Measurements from ENCODE around the gene EVI2B.
A peak's percentile ranks its signal among the peaks of the same experiment; 100 is the strongest.
"Not testable (repeated sequence)": the region's sequence is repeated elsewhere in the genome, so short reads cannot be mapped to it uniquely, and the experiment has no call there.

The EVI2B gene

GRCh38 chr17:31313982-31314781, at the start of gene EVI2B:
TSS of gene EVI2B (minus strand) at chr17:31314054. CDS start at chr17:31305609, 8,445 bp downstream.
- no peak for DNase-seq

- no peak for DNase-seq
Observed at GRCh38 chr17:31357839-31358394, 44.1 kb upstream of the EVI2B start.

GRCh38 chr17:31357091-31357490, 43.2 kb upstream of the EVI2B start:
- no peak for DNase-seq

GRCh38 chr17:31355935-31356334, 42.1 kb upstream of the EVI2B start:
- no peak for DNase-seq

- no peak for DNase-seq
Observed at GRCh38 chr17:31349454-31349853, 35.6 kb upstream of the EVI2B start.

- DNase-seq, result not testable (repeated sequence)
Observed at GRCh38 chr17:31345191-31345747, 31.4 kb upstream of the EVI2B start.

GRCh38 chr17:31339906-31340661, 26.2 kb upstream of the EVI2B start:
- no peak for DNase-seq

GRCh38 chr17:31329221-31329620, 15.4 kb upstream of the EVI2B start:
- no peak for DNase-seq

GRCh38 chr17:31328160-31328535, 14.3 kb upstream of the EVI2B start:
- no peak for DNase-seq

GRCh38 chr17:31327534-31328159, 13.8 kb upstream of the EVI2B start:
- no peak for DNase-seq

- no peak for DNase-seq
Observed at GRCh38 chr17:31323551-31323950, 9.7 kb upstream of the EVI2B start.

- no peak for DNase-seq
Observed at GRCh38 chr17:31321966-31322365, 8.1 kb upstream of the EVI2B start.

GRCh38 chr17:31321481-31321880, 7.6 kb upstream of the EVI2B start, which contains the start of gene EVI2A:
TSS of gene EVI2A (minus strand) at chr17:31321622. CDS start at chr17:31319013, 2,609 bp downstream.
- peak; percentile 78 for DNase-seq

- no peak for DNase-seq
Observed at GRCh38 chr17:31320791-31321190, 6.9 kb upstream of the EVI2B start.

GRCh38 chr17:31320241-31320640, 6.4 kb upstream of the EVI2B start:
- DNase-seq, result no peak

GRCh38 chr17:31318851-31319661, 5.2 kb upstream of the EVI2B start:
- no peak for DNase-seq

GRCh38 chr17:31318298-31318801, 4.5 kb upstream of the EVI2B start:
- peak; percentile 47 for DNase-seq

GRCh38 chr17:31314782-31315100, 887 bp upstream of the EVI2B start:
- no peak for DNase-seq

- peak; percentile 15 for DNase-seq
Observed at GRCh38 chr17:31312223-31312622, 1.6 kb downstream of the EVI2B start.

- DNase-seq, result no peak
Observed at GRCh38 chr17:31311526-31311925, 2.3 kb downstream of the EVI2B start.

- no peak for DNase-seq
Observed at GRCh38 chr17:31310886-31311285, 3.0 kb downstream of the EVI2B start.

- peak; percentile 22 for DNase-seq
Observed at GRCh38 chr17:31310260-31310659, 3.6 kb downstream of the EVI2B start.

All from stimulated activated naive CD4-positive, alpha-beta T cell treated with Interleukin-2 at 50 U/mL for 16 hours (primary cell).